Heart right ventricle (tissue), 16 donors: ENCODE measurements around the gene GPR68. TPM values are rescaled to one million over a fixed set of nuclear protein-coding genes. Genes with fewer than 3 reads are reported as not detected.

Source experiments
- ATAC-seq, 8 donors: fragments of 200-7000 bp; cut with Tn5 transposase; one replicate each; pipeline ENCODE4 v1.9.1; 2020; ENCODE audit warnings: mild to moderate bottlenecking in 8 of 8, moderate library complexity in 8 of 8, moderate number of reproducible peaks in 1 of 8
- DNase-seq, 2 donors: peaks; one replicate each; pipeline ENCODE4 v3.0.0-alpha.2; 2020
- H3K27ac ChIP-seq, 10 donors: fragments of 200-600 bp; sonication (generic) in 2 of 10; one replicate each; pipeline versions ENCODE4 v1.5.0 to v1.8.0; 2020 to 2022; ENCODE audit warnings: mild to moderate bottlenecking in 3 of 10
- H3K27me3 ChIP-seq, 7 donors: fragments of 200-600 bp; one replicate each; pipeline ENCODE4 v1.8.0; 2021 to 2022; ENCODE audit warnings: mild to moderate bottlenecking in 2 of 7
- H3K36me3 ChIP-seq, 9 donors: fragments of 200-600 bp; sonication (generic) in 1 of 9; one replicate each; pipeline versions ENCODE4 v1.5.0 to v1.8.0; 2020 to 2022; ENCODE audit warnings: mild to moderate bottlenecking in 2 of 9
- H3K4me1 ChIP-seq, 9 donors: fragments of 200-600 bp; sonication (generic) in 1 of 9; one replicate each; pipeline versions ENCODE4 v1.5.0 to v1.8.0; 2020 to 2022; ENCODE audit warnings: mild to moderate bottlenecking in 4 of 9
- H3K4me3 ChIP-seq, 10 donors: fragments of 200-600 bp; sonication (generic) in 2 of 10; one replicate each; pipeline versions ENCODE4 v1.5.0 to v1.8.0; 2020 to 2022; ENCODE audit warnings: mild to moderate bottlenecking in 7 of 10, moderate library complexity in 2 of 10
- H3K9me3 ChIP-seq, 11 donors: fragments of 200-600 bp in 10 of 11; sonication (generic) in 2 of 11; one replicate each; pipeline versions ENCODE4 v1.5.0 to v1.8.0; 2013 to 2022; ENCODE audit warnings: mild to moderate bottlenecking in 2 of 11, control low read depth in 1 of 11, moderate library complexity in 1 of 11
- WGBS, 2 donors: extraction: QIAGEN DNeasy Blood & Tissue Kit; methylation state at CpG; one replicate each; pipeline ENCODE4 v1.1.7; 2013; ENCODE audit warnings: inconsistent platforms in 1 of 2; 5-methylcytosine and 5-hydroxymethylcytosine counted together
- intact Hi-C, 10 donors: fragments of 100-400 bp; cut with DNase I; formaldehyde crosslinking; loops; one replicate each; pipeline versions ENCODE4 v1.11.1 to v1.14.2; 2022
- polyA plus RNA-seq, 2 donors: library from polyadenylated mRNA; stranded (reverse); fragments of 200-250 nt; gene quantifications; one replicate each; pipeline ENCODE4 v1.2.3, GENCODE V29; 2013
- total RNA-seq, 10 donors: library from RNA; stranded (reverse); fragmentation: NEBNext Ultra II Directional in 3 of 10; extraction: Animal tissue kit (Norgen Biotek cat#: 25700) in 3 of 10; gene quantifications; one replicate each; pipeline versions ENCODE4 v1.2.1 to v1.2.4, GENCODE V29; 2021 to 2023
- TF ChIP-seq, protein P1 (sequence below), 9 donors: fragments of 200-600 bp; sonication (generic) in 2 of 9; IDR thresholded peaks; one replicate each; pipeline versions ENCODE4 v1.5.0 to v1.8.0; 2021 to 2022; ENCODE audit warnings: antibody characterized with exemption in 9 of 9, mild to moderate bottlenecking in 5 of 9, moderate library complexity in 1 of 9
- donor health status: Arrhythmogenic right ventricular cardiomyopathy.
- donor health status: ischemic (EF 13 %, LVEDD 7.1; RV severe dilation, severe dysfunction).
- donor health status: healthy with polysubstance abuse.
- donor health status: DM: no; HTN: yes; CAD: no.
- donor health status: DM: no; HTN: no; CAD: no.
- donor health status: ischemic (EF 25% LVEDD 6.9; RV normal size, moderate dysfunction).
- donor health status: ischemic (EF 25% LVEDD 5.7; RV mildly dilated, moderate dysfunction).
- donor health status: healthy.
- donor health status: DM: yes; HTN: yes; CAD: no.
- donor health status: Ischemic cardiomyopathy.
- donor health status: ischemic (EF 35%, LVEDD 5.7; RV mildly dilated, moderate dysfunction).
- donor health status: nonischemic (EF 11% LVEDD 7.7; RV severe dilation, severe dysfunction).
- donor health status: DM: yes; HTN: yes; CAD: no.
- donor health status: PGD.
- donor health status: ischemic (EF 29% LVEDD 5.4; RV normal size, mild dysfunction).
- donor health status: nonischemic (EF 23%, LVEDD 6.1; RV moderate dilation, normal function).

The GPR68 gene
- total and polyA plus RNA-seq, 12 donors = 0.13 to 2.4 (median 0.29) TPM

DNA sequence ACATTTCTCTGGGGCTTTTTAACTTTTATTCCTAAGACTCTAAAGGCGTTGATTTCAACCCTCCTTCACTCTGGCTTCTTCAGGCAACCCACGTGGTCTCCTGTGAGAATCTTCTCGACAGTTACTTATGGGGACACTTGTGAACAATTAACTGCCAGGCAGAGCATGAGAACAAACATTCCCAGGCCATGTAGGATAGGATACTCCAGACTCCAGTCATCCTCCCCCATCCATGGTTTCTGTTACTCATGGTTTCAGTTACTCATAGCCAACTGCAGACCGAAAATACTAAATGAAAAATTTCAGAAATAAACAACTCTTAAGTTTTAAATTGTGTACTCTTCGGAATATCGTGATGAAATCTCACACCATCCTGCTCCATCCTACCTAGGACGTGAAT, 19.5 kb downstream of the GPR68 start:
- Histone ChIP-seq H3K9me3 (peaks cover 0 to under 1% (median 0%) of the 10 kb centered on the region in 11 donors), H3K4me1 (peaks cover 0 to 59% (median 21%) of the 10 kb centered on the region in 9 donors), H3K4me3 (no peak overlapping the region), H3K27me3 (no peaks in the 10 kb centered on the region), H3K36me3 (peaks cover 0 to 73% (median 11%) of the 10 kb centered on the region in 9 donors), H3K27ac (no peak overlapping the region)
- TF ChIP-seq, protein P1, sequence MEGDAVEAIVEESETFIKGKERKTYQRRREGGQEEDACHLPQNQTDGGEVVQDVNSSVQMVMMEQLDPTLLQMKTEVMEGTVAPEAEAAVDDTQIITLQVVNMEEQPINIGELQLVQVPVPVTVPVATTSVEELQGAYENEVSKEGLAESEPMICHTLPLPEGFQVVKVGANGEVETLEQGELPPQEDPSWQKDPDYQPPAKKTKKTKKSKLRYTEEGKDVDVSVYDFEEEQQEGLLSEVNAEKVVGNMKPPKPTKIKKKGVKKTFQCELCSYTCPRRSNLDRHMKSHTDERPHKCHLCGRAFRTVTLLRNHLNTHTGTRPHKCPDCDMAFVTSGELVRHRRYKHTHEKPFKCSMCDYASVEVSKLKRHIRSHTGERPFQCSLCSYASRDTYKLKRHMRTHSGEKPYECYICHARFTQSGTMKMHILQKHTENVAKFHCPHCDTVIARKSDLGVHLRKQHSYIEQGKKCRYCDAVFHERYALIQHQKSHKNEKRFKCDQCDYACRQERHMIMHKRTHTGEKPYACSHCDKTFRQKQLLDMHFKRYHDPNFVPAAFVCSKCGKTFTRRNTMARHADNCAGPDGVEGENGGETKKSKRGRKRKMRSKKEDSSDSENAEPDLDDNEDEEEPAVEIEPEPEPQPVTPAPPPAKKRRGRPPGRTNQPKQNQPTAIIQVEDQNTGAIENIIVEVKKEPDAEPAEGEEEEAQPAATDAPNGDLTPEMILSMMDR (IDR thresholded peaks at IDR 0.05) = no peak
- WGBS, 2 donors = 90 to 94% methylated on average over 7 of the region's 7 CpGs
- ATAC-seq = no peak
- no peak for DNase-seq
- intact Hi-C loops = no loop called here

DNA sequence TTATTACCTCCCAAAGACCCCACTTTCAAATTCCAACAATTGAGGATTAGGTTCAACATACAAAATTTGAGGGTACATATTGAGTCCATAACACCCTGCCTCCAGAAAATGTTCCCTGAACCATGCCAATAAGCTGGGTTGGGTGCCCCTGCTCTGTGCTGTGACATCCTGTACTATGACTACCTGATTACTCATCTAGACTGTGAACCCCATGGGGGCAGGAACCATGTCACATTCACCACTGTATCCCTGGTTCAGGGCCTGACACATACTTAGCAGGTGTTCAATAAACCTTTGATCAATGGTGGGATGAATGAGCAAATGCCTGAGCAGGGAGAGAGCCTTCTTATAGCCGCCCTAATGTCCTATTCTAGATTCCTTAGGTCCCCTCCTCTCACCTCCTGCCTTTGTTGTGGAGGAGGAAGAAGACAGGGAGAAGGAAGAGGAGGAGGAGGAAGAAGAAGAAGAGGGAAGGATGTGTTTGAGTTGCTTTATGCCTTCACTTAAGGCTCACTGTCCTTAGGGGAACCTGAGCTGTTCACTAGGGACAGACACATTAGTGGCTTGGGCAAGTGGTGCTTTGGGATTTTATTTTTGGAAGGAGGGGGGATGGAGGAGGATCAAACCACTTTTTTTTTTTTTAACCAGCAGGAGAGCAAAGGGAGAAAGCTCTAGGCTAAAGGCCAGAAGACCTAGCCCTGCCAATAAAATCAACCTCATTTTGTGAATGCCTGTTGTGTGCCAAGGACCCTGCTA, 21.3 kb downstream of the GPR68 start:
- no peak for DNase-seq
- H3K36me3 ChIP-seq = peaks cover 0 to 77% (median 11%) of the 10 kb centered on the region in 9 donors
- no peaks in the 10 kb centered on the region for H3K9me3 ChIP-seq
- peak in 6 of 8 donors; percentile 14 to 47 (median 30) for ATAC-seq
- no peak overlapping the region for H3K4me3 ChIP-seq
- peak overlapping the region in 3 of 10 donors; percentile 3 to 60 (median 4) for H3K27ac ChIP-seq
- no peaks in the 10 kb centered on the region for H3K27me3 ChIP-seq
- intact Hi-C loops = no loop called here
- TF ChIP-seq, protein P1 (IDR thresholded peaks at IDR 0.05) = no peak
- H3K4me1 ChIP-seq = peaks cover 4 to 52% (median 34%) of the 10 kb centered on the region in 9 donors
- WGBS, 2 donors = 74 to 88% methylated on average over 1 of the region's 1 CpG

DNA sequence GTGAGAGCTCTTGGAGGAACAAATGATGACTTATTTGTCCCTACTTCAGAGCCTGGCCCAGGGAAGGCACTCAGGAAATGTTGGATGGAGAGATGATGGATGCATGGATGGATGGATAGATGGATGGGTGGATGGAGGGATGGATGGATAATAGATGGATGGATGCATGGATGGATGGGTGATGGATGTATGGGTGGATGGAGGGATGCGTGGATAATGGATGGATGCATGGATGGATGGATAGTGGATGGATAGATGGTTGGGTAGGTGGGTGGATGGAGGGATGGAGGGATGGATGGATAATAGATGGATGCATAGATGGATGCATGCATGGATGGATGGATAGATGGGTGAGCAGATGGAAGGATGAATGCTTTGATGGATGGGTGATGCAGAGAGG, 23.2 kb downstream of the GPR68 start:
- H3K9me3 ChIP-seq = no peaks in the 10 kb centered on the region
- no peak for DNase-seq
- no peak for ATAC-seq
- no peak overlapping the region for H3K4me3 ChIP-seq
- no peaks in the 10 kb centered on the region for H3K27me3 ChIP-seq
- intact Hi-C loops = no loop called here
- no peak overlapping the region for H3K27ac ChIP-seq
- TF ChIP-seq, protein P1 (IDR thresholded peaks at IDR 0.05) = no peak
- H3K4me1 ChIP-seq = peaks cover 4 to 39% (median 34%) of the 10 kb centered on the region in 9 donors
- 97 to 100% methylated on average over 1 of the region's 1 CpG for WGBS, 2 donors
- H3K36me3 ChIP-seq = peaks cover 0 to 79% (median 19%) of the 10 kb centered on the region in 9 donors

DNA sequence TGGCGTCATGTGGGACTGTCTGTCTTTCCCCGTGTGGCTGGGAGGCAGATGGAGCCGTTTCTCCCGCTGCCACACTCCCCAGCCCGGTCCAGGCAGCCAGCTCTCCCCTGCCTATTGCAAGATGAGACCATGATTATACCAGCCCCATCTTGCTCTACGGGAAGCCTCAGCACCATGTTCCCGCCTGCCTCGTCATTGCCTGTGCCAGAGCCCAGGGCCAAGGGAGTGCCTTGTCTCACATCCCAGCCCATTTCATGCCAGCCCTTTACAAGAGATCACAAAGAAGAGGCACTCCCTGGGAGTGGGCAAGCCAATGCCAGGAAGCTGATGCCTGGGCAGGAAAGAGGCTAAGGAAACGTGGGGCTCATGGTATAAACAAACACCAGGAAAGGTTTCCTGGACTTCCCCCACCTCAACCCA, 23.9 kb downstream of the GPR68 start:
- ATAC-seq (peak in 1 of 8 donors; percentile 13), DNase-seq (no peak)
- Histone ChIP-seq H3K27me3 (no peaks in the 10 kb centered on the region), H3K4me1 (peaks cover 4 to 39% (median 33%) of the 10 kb centered on the region in 9 donors), H3K9me3 (no peaks in the 10 kb centered on the region), H3K27ac (peak overlapping the region in 2 of 10 donors; percentile 5 to 35), H3K4me3 (no peak overlapping the region), H3K36me3 (peaks cover 0 to 80% (median 26%) of the 10 kb centered on the region in 9 donors)
- WGBS, 2 donors = 87 to 89% methylated on average over 9 of the region's 9 CpGs
- intact Hi-C loops = no loop called here
- TF ChIP-seq, protein P1 (IDR thresholded peaks at IDR 0.05) = no peak
